HG03060 (cell line): Measurements from ENCODE around the gene AKNA.

ENCODE experiments used
- ATAC-seq: cut with Tn5 transposase; IDR thresholded peaks from one replicate; pipeline ENCODE4 v1.9.1; 2021; ENCODE audit warnings: low read depth, moderate number of reproducible peaks; ENCODE audit not compliant: unreplicated experiment

The AKNA gene

GRCh38 chr9:114289571-114290481 lies 98.0 kb downstream of the AKNA start:
- ATAC-seq: no peak

GRCh38 chr9:114289106-114289505 lies 98.7 kb downstream of the AKNA start:
- ATAC-seq: no peak

DNA sequence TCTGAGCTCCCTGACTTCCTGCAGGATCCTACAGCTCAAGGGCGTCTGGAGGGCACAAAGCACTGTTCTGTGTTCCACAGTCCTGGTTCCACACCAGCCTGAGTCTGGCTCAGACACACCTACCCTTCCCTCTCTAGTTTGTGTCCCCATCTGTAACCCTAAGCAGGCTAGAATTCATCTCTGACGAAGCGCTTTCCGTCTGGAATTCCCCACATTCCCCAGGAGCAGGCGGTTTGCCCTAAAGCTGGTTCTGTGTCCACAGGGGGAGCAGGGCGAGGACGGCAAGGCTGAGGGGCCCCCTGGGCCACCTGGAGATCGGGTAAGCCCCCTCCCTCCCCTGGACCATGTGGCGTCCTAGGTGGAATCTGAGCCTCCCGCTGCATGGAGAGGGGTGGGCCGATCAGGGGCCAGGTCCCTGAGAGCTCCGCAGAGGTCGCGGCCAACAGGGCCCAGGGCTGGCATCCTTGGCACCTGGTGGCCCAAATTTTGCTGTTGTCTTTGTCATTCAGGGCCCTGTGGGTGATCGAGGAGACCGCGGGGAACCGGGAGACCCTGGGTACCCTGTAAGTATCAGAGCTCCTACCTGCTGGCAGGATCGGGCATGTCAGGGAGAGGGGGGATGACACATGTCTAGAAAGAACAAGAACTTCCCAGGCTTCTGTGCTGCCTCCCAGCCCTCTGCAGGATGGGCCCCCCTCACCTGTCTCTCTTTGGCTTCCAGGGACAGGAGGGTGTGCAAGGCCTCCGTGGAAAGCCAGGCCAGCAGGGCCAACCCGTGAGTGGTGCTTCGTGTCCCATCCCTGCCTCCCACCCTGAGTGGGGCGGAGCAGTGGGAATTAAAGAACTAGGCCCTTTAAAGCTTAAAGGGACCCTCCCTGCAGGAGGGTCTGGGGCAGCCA lies 99.3 kb downstream of the AKNA start:
- no peak for ATAC-seq

DNA sequence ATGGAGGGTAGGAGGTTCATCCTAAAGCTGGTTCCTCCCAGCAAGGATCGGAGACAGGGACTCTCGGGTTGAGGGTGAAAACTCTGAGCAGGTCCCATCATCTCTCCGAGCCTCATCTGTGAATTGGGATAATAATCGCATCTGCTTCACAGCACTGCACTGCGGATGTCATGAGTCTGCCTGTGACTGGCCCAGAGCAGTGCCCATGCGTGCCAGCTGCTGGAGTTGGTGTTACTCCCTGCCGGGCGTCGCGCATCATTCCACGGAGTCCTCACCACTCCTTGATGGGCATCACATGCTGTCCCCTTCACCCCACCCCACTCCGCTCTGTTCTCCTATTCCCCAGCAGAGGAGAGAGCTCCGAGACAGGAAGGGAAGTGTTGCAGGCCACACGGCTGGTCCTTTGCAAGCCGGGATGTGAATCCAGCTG lies 100.0 kb downstream of the AKNA start:
- no peak for ATAC-seq

- ATAC-seq: no peak
Observed at GRCh38 chr9:114287001-114287762, 100.6 kb downstream of the AKNA start.

GRCh38 chr9:114286146-114286679 lies 101.6 kb downstream of the AKNA start:
- no peak for ATAC-seq

DNA sequence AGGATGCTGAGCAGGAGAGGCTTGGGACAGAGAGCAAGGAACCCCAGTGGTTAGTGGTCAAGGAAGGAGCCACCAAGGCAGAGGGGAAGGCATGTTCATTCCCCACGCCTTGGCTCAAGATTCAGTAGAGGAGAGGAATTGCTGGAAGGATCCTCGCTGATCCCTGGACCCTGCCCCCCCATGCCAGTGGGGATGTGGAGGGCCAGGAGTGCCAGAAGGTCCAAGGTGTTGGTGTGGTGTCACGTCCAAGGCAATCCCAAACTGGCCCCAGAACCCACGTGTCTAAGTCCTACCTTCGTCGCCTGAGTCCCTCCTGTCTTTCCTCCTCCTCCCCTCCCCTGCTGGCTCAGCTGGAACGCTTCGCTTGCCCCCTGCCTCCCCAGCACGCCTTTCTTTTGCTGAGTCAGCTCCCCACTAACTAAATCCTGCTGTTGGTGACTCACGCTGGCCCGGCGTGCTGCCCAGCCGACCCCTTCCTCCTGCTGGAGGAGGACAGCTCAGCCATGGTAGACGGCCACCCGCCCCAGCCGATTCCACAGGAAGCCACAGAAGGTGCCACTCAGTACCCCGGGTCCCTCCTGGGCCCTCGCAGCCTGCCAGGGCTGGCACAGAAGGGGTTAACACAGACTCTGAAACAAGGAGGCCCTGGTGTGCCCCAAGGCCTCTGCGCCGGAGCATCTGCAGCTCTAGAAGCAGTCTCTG lies 102.5 kb downstream of the AKNA start:
- ATAC-seq: no peak

- no peak for ATAC-seq
Observed at GRCh38 chr9:114284316-114285060, 103.3 kb downstream of the AKNA start.
